WTC11 (cell line): ENCODE results near the gene STRADB. TPM values are rescaled to one million over a fixed set of nuclear protein-coding genes. Genes with fewer than 3 reads are reported as not detected.

Experiments used
- ATAC-seq: fragments of 200-7000 bp; cut with Tn5 transposase; 2 replicates; pipeline ENCODE4 v1.10.0; 2021; ENCODE audit warnings: mild to moderate bottlenecking, moderate library complexity
- CTCF ChIA-PET: fragments of 300-600 bp; sonication (Branson Sonifier 250); formaldehyde crosslinking; loops from one replicate; lab custom pipeline; 2021; ENCODE audit warnings: antibody characterized with exemption; lab: Charles Lee
- POLR2A ChIA-PET: fragments of 350-600 bp; sonication (Branson Sonifier 250); formaldehyde crosslinking; loops from one replicate; lab custom pipeline; 2021; ENCODE audit warnings: antibody characterized with exemption; lab: Charles Lee
- DNase-seq: peaks from one replicate; pipeline ENCODE4 v3.0.0; 2021; ENCODE audit warnings: low spot score
- H3K27ac Mint-ChIP-seq: 2 replicates; pipeline ENCODE4 v1.8.0; 2021; ENCODE audit warnings: mixed read lengths
- H3K27me3 Mint-ChIP-seq: 2 replicates; pipeline ENCODE4 v1.8.0; 2021; ENCODE audit warnings: low read depth, mild to moderate bottlenecking, moderate library complexity, mixed read lengths
- H3K36me3 Mint-ChIP-seq: 2 replicates; pipeline ENCODE4 v1.8.0; 2021; ENCODE audit warnings: mixed read lengths
- H3K4me1 Mint-ChIP-seq: 2 replicates; pipeline ENCODE4 v1.8.0; 2022; ENCODE audit warnings: mixed read lengths
- H3K4me3 Mint-ChIP-seq: 2 replicates; pipeline ENCODE4 v1.8.0; 2021; ENCODE audit warnings: mild to moderate bottlenecking, moderate library complexity, mixed read lengths
- H3K9me3 Mint-ChIP-seq: 2 replicates; pipeline ENCODE4 v1.8.0; 2021; ENCODE audit warnings: mixed read lengths
- CREB1 ChIP-seq: sonication (generic); formaldehyde crosslinking; IDR thresholded peaks from 2 replicates; pipeline ENCODE4 v1.8.0; 2023; ENCODE audit warnings: mild to moderate bottlenecking, missing genetic modification reagents
- EMX1 ChIP-seq: fragments of 250-450 bp; sonication (Bioruptor Pico); IDR thresholded peaks from 2 replicates; pipeline ENCODE4 v1.8.0; 2021; ENCODE audit warnings: mild to moderate bottlenecking
- FOXJ3 ChIP-seq: sonication (generic); formaldehyde crosslinking; IDR thresholded peaks from 2 replicates; pipeline ENCODE4 v1.9.0; 2021; ENCODE audit warnings: missing genetic modification reagents, mild to moderate bottlenecking, borderline replicate concordance
- IRF1 ChIP-seq: sonication (generic); formaldehyde crosslinking; IDR thresholded peaks from 2 replicates; pipeline ENCODE4 v1.8.0; 2023; ENCODE audit warnings: missing genetic modification reagents
- JUN ChIP-seq: sonication (generic); formaldehyde crosslinking; IDR thresholded peaks from 2 replicates; pipeline ENCODE4 v1.8.0; 2023; ENCODE audit warnings: mild to moderate bottlenecking, missing genetic modification reagents
- KAT7 ChIP-seq: sonication (generic); formaldehyde crosslinking; IDR thresholded peaks from 2 replicates; pipeline ENCODE4 v1.8.1; 2023; ENCODE audit warnings: missing genetic modification reagents, mild to moderate bottlenecking, borderline replicate concordance
- NFYB ChIP-seq: sonication (generic); formaldehyde crosslinking; conservative IDR thresholded peaks from 2 replicates; pipeline ENCODE4 v1.8.0; 2022; ENCODE audit warnings: low read depth, missing genetic modification reagents
- NR1H2 ChIP-seq: sonication (generic); formaldehyde crosslinking; IDR thresholded peaks from 2 replicates; pipeline ENCODE4 v1.9.0; 2021; ENCODE audit warnings: mild to moderate bottlenecking, moderate library complexity, missing genetic modification reagents
- OVOL2 ChIP-seq: fragments of 250-450 bp; sonication (Bioruptor Pico); IDR thresholded peaks from 2 replicates; pipeline ENCODE4 v1.9.0; 2021; ENCODE audit warnings: mild to moderate bottlenecking, borderline replicate concordance
- PRRX2 ChIP-seq: fragments of 250-450 bp; sonication (Bioruptor Pico); IDR thresholded peaks from 2 replicates; pipeline ENCODE4 v1.8.0; 2021; ENCODE audit warnings: mild to moderate bottlenecking
- RELA ChIP-seq: sonication (generic); formaldehyde crosslinking; IDR thresholded peaks from 2 replicates; pipeline ENCODE4 v1.8.1; 2022; ENCODE audit warnings: missing genetic modification reagents, mild to moderate bottlenecking, borderline replicate concordance
- RORB ChIP-seq: fragments of 250-450 bp; sonication (Bioruptor Pico); IDR thresholded peaks from 2 replicates; pipeline ENCODE4 v1.9.0; 2021; ENCODE audit warnings: mild to moderate bottlenecking
- SMAD3 ChIP-seq: sonication (generic); formaldehyde crosslinking; IDR thresholded peaks from 2 replicates; pipeline ENCODE4 v1.8.0; 2022; ENCODE audit warnings: missing genetic modification reagents, mild to moderate bottlenecking, borderline replicate concordance
- SMAD4 ChIP-seq: sonication (generic); formaldehyde crosslinking; IDR thresholded peaks from 2 replicates; pipeline ENCODE4 v1.8.0; 2022; ENCODE audit warnings: mild to moderate bottlenecking, missing genetic modification reagents
- ZNF219 ChIP-seq: sonication (generic); formaldehyde crosslinking; IDR thresholded peaks from 2 replicates; pipeline ENCODE4 v1.8.0; 2023; ENCODE audit warnings: missing genetic modification reagents, mild to moderate bottlenecking, borderline replicate concordance
- ZNF317 ChIP-seq: sonication (generic); formaldehyde crosslinking; IDR thresholded peaks from 2 replicates; pipeline ENCODE4 v1.8.1; 2023; ENCODE audit warnings: low read depth, mild to moderate bottlenecking, moderate library complexity, missing genetic modification reagents, borderline replicate concordance
- ZNF396 ChIP-seq: fragments of 250-450 bp; sonication (Bioruptor Pico); IDR thresholded peaks from 2 replicates; pipeline ENCODE4 v1.8.0; 2021; ENCODE audit warnings: mild to moderate bottlenecking, moderate library complexity, borderline replicate concordance
- ZNF416 ChIP-seq: fragments of 250-450 bp; sonication (Bioruptor Pico); IDR thresholded peaks from 2 replicates; pipeline ENCODE4 v1.9.0; 2021; ENCODE audit warnings: mild to moderate bottlenecking, inconsistent platforms
- ZSCAN18 ChIP-seq: fragments of 250-450 bp; sonication (Bioruptor Pico); IDR thresholded peaks from 2 replicates; pipeline ENCODE4 v2.1.2; 2022; ENCODE audit warnings: mild to moderate bottlenecking, moderate library complexity
- total RNA-seq: library from RNA; stranded (reverse); gene quantifications from 3 replicates; pipeline ENCODE4 v1.2.3, GENCODE V29; 2021
- TF ChIP-seq, protein P1 (sequence below): sonication (generic); formaldehyde crosslinking; IDR thresholded peaks from 2 replicates; pipeline ENCODE4 v1.8.1; 2022; ENCODE audit warnings: mild to moderate bottlenecking, missing genetic modification reagents, moderate library complexity, borderline replicate concordance
- TF ChIP-seq, protein P2 (sequence below): sonication (generic); formaldehyde crosslinking; IDR thresholded peaks from 2 replicates; pipeline ENCODE4 v1.8.0; 2023; ENCODE audit warnings: mild to moderate bottlenecking, missing genetic modification reagents
- TF ChIP-seq, protein P3 (sequence below): fragments of 250-450 bp; sonication (Bioruptor Pico); conservative IDR thresholded peaks from 2 replicates; pipeline ENCODE4 v1.9.0; 2021; ENCODE audit warnings: mild to moderate bottlenecking
- TF ChIP-seq, protein P4 (sequence below): sonication (generic); formaldehyde crosslinking; IDR thresholded peaks from 2 replicates; pipeline ENCODE4 v1.8.1; 2023; ENCODE audit warnings: mild to moderate bottlenecking, missing genetic modification reagents, borderline replicate concordance

STRADB gene
- total RNA-seq, 1 experiment from 2014 or later, result 36.7 TPM

DNA sequence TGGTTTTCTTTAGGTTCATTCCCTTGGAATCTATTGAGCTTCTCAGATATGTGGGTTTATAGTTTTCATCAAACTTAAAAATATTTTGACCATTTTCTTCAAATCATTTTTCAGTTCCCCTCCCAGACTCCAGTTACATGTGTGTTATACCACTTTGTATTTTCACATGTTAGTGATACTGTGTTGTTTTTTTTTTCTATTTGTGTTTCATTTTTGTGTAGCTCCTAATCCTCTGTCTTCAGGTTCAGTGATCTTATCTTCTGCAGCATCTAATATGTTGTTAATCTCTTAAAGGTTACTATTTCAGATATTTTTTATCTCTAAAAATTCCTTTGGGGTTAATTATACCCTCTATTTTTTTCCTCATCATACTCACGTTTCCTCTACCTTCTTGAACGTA is 51.2 kb downstream of the STRADB start:
- ChIA-PET CTCF (no interaction called here), POLR2A (interaction anchor here (0.7 kb wide), 1 partner anchor 54 kb away, joined by 6 read pairs; no protein-coding TSS in a partner anchor)
- no peak overlapping the region for H3K27ac Mint-ChIP-seq
- peaks cover 25% of the 10 kb centered on the region for H3K9me3 Mint-ChIP-seq
- no peaks in the 10 kb centered on the region for H3K4me1 Mint-ChIP-seq
- H3K27me3 Mint-ChIP-seq, result peaks cover 3% of the 10 kb centered on the region; the same call in 1 of the 2 replicates
- DNase-seq (no peak), ATAC-seq (no peak)
- H3K36me3 Mint-ChIP-seq, result peaks cover 3% of the 10 kb centered on the region; the same call in 1 of the 2 replicates
- TF ChIP-seq, protein P1, sequence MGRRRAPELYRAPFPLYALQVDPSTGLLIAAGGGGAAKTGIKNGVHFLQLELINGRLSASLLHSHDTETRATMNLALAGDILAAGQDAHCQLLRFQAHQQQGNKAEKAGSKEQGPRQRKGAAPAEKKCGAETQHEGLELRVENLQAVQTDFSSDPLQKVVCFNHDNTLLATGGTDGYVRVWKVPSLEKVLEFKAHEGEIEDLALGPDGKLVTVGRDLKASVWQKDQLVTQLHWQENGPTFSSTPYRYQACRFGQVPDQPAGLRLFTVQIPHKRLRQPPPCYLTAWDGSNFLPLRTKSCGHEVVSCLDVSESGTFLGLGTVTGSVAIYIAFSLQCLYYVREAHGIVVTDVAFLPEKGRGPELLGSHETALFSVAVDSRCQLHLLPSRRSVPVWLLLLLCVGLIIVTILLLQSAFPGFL (CRISPR knock-in tag), result no peak
- TF ChIP-seq ZNF317, result no peak
- TF ChIP-seq SMAD3 (CRISPR knock-in tag), result no peak
- no peak for TF ChIP-seq RELA
- no peak for TF ChIP-seq PRRX2 (CRISPR knock-in tag)
- TF ChIP-seq NFYB (CRISPR knock-in tag), result no peak
- TF ChIP-seq RORB (CRISPR knock-in tag), result no peak
- TF ChIP-seq KAT7 (CRISPR knock-in tag), result no peak
- no peak for TF ChIP-seq IRF1 (CRISPR knock-in tag)
- no peak for TF ChIP-seq ZSCAN18 (CRISPR knock-in tag)
- TF ChIP-seq, protein P2, sequence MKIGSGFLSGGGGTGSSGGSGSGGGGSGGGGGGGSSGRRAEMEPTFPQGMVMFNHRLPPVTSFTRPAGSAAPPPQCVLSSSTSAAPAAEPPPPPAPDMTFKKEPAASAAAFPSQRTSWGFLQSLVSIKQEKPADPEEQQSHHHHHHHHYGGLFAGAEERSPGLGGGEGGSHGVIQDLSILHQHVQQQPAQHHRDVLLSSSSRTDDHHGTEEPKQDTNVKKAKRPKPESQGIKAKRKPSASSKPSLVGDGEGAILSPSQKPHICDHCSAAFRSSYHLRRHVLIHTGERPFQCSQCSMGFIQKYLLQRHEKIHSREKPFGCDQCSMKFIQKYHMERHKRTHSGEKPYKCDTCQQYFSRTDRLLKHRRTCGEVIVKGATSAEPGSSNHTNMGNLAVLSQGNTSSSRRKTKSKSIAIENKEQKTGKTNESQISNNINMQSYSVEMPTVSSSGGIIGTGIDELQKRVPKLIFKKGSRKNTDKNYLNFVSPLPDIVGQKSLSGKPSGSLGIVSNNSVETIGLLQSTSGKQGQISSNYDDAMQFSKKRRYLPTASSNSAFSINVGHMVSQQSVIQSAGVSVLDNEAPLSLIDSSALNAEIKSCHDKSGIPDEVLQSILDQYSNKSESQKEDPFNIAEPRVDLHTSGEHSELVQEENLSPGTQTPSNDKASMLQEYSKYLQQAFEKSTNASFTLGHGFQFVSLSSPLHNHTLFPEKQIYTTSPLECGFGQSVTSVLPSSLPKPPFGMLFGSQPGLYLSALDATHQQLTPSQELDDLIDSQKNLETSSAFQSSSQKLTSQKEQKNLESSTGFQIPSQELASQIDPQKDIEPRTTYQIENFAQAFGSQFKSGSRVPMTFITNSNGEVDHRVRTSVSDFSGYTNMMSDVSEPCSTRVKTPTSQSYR, result no peak
- TF ChIP-seq CREB1, result no peak
- no peak for TF ChIP-seq SMAD4 (CRISPR knock-in tag)
- TF ChIP-seq, protein P3, sequence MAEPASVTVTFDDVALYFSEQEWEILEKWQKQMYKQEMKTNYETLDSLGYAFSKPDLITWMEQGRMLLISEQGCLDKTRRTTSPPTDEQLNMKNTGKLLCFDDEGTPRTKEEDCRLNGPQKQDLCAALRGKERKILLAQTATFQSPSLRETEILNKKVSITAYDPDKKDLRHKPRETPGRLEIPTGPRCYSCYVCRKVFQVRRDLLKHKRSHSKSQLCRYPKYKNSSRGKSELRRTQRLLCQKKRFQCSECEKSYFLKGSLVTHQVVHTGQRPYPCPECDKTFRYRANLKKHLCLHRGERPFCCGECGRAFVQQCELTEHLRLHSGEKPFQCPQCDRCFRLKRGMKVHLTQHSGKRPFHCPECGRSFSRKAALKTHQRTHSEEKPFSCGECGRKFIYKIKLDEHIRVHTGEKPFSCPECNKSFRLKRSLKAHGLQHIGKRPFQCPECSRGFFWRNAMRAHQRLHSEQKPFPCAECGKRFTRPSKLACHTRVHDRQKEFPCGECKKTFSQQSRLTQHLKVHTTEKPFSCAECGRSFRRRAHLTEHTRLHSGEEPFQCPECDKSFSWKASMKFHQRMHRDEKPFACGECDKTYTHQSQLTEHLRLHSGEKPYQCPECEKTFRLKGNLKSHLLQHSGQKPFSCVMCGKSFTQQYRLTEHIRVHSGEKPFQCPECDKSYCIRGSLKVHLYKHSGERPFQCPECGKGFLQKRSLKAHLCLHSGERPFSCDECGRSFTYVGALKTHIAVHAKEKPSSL (CRISPR knock-in tag), result no peak
- no peak for TF ChIP-seq FOXJ3 (CRISPR knock-in tag)
- no peak for TF ChIP-seq ZNF416 (CRISPR knock-in tag)
- TF ChIP-seq OVOL2, result no peak
- no peak overlapping the region for H3K4me3 Mint-ChIP-seq

- H3K27me3 Mint-ChIP-seq, result no peaks in the 10 kb centered on the region
- no peak overlapping the region for H3K4me3 Mint-ChIP-seq
- ChIA-PET CTCF (no interaction called here), POLR2A (no interaction called here)
- no peaks in the 10 kb centered on the region for H3K4me1 Mint-ChIP-seq
- no peak for DNase-seq
- no peak for ATAC-seq
- H3K36me3 Mint-ChIP-seq, result peaks cover under 1% of the 10 kb centered on the region; the same call in 1 of the 2 replicates
- H3K9me3 Mint-ChIP-seq, result peaks cover 28% of the 10 kb centered on the region
- no peak overlapping the region for H3K27ac Mint-ChIP-seq
- no peak for TF ChIP-seq ZNF219 (CRISPR knock-in tag)
- TF ChIP-seq EMX1 (CRISPR knock-in tag), result no peak
- no peak for TF ChIP-seq NR1H2 (CRISPR knock-in tag)
- TF ChIP-seq JUN, result no peak
- no peak for TF ChIP-seq ZNF396 (CRISPR knock-in tag)
- TF ChIP-seq, protein P4, sequence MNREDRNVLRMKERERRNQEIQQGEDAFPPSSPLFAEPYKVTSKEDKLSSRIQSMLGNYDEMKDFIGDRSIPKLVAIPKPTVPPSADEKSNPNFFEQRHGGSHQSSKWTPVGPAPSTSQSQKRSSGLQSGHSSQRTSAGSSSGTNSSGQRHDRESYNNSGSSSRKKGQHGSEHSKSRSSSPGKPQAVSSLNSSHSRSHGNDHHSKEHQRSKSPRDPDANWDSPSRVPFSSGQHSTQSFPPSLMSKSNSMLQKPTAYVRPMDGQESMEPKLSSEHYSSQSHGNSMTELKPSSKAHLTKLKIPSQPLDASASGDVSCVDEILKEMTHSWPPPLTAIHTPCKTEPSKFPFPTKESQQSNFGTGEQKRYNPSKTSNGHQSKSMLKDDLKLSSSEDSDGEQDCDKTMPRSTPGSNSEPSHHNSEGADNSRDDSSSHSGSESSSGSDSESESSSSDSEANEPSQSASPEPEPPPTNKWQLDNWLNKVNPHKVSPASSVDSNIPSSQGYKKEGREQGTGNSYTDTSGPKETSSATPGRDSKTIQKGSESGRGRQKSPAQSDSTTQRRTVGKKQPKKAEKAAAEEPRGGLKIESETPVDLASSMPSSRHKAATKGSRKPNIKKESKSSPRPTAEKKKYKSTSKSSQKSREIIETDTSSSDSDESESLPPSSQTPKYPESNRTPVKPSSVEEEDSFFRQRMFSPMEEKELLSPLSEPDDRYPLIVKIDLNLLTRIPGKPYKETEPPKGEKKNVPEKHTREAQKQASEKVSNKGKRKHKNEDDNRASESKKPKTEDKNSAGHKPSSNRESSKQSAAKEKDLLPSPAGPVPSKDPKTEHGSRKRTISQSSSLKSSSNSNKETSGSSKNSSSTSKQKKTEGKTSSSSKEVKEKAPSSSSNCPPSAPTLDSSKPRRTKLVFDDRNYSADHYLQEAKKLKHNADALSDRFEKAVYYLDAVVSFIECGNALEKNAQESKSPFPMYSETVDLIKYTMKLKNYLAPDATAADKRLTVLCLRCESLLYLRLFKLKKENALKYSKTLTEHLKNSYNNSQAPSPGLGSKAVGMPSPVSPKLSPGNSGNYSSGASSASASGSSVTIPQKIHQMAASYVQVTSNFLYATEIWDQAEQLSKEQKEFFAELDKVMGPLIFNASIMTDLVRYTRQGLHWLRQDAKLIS (CRISPR knock-in tag), result no peak
Observed at GRCh38 chr2:201507725-201508124, 56.2 kb downstream of the STRADB start.
